Panc1 (cell line): ENCODE data around the gene RALGPS1. TPM values are rescaled to one million over a fixed set of nuclear protein-coding genes. Genes with fewer than 3 reads are reported as not detected.

Source experiments
- ATAC-seq: fragments of 200-7000 bp; cut with Tn5 transposase; 2 replicates; pipeline ENCODE4 v1.9.1; 2020; ENCODE audit warnings: mild to moderate bottlenecking, moderate library complexity
- BruUV-seq: library from RNA; stranded (reverse); fragments of 400-500 nt; replicated peaks from 2 replicates; lab custom pipeline; 2021; lab: Mats Ljungman, UMichigan
- CTCF ChIA-PET: fragments of 300-600 bp; sonication (Branson Sonifier 250); formaldehyde crosslinking; loops from one replicate; lab custom pipeline; 2022; ENCODE audit warnings: antibody characterized with exemption; lab: Charles Lee
- POLR2A ChIA-PET: fragments of 300-600 bp; sonication (Branson Sonifier 250); formaldehyde crosslinking; loops from one replicate; lab custom pipeline; 2022; ENCODE audit warnings: antibody characterized with exemption; lab: Charles Lee
- DNase-seq: peaks from one replicate; pipeline ENCODE4 v3.0.0-alpha.2; 2010; ENCODE audit warnings: low read depth, low spot score
- H3K27ac ChIP-seq: 2 replicates; pipeline ENCODE4 v1.5.1; 2011; ENCODE audit warnings: mild to moderate bottlenecking, low read length, inconsistent platforms
- H3K27me3 ChIP-seq: fragments of 200-500 bp; sonication (Bioruptor generic); 2 replicates; pipeline ENCODE4 v1.6.0; 2014; ENCODE audit warnings: low read length, inconsistent platforms; ENCODE audit not compliant: control insufficient read depth, insufficient read depth
- H3K36me3 ChIP-seq: fragments of 200-500 bp; sonication (Bioruptor generic); 2 replicates; pipeline ENCODE4 v1.5.1; 2014; ENCODE audit warnings: inconsistent platforms, mild to moderate bottlenecking, low read length, moderate library complexity; ENCODE audit not compliant: control insufficient read depth, insufficient read depth
- H3K4me1 ChIP-seq: 2 replicates; pipeline ENCODE4 v1.5.1; 2011; ENCODE audit warnings: inconsistent platforms, mild to moderate bottlenecking, low read length, moderate library complexity; ENCODE audit not compliant: control insufficient read depth, insufficient read depth
- H3K4me3 ChIP-seq, 2 experiments: 2 replicates each; pipeline ENCODE4 v1.5.1; 2011 to 2012; ENCODE audit warnings: low read depth in 2 of 2, low read length in 2 of 2, mild to moderate bottlenecking in 2 of 2, inconsistent platforms in 1 of 2, moderate library complexity in 1 of 2
- H3K9me3 ChIP-seq: fragments of 200-500 bp; sonication (Bioruptor generic); 2 replicates; pipeline ENCODE4 v1.5.1; 2014; ENCODE audit warnings: low read depth, mild to moderate bottlenecking, inconsistent platforms, low read length, moderate library complexity; ENCODE audit not compliant: control insufficient read depth, insufficient read depth
- POLR2AphosphoS5 ChIP-seq: IDR thresholded peaks from 2 replicates; pipeline ENCODE4 v1.6.1; 2012; ENCODE audit warnings: mild to moderate bottlenecking, low read depth, low read length, moderate library complexity
- SIN3A ChIP-seq: IDR thresholded peaks from 2 replicates; pipeline ENCODE4 v1.6.1; 2012; ENCODE audit warnings: low read depth, mild to moderate bottlenecking, low read length, moderate library complexity, borderline replicate concordance; ENCODE audit not compliant: insufficient read depth
- TCF7L2 ChIP-seq: IDR thresholded peaks from 2 replicates; pipeline ENCODE4 v1.6.1; 2011; ENCODE audit warnings: mild to moderate bottlenecking, low read depth, low read length, inconsistent platforms
- in situ Hi-C: cut with HindIII; loops from 2 replicates; pipeline ENCODE4 v1.10.0; 2016; ENCODE audit warnings: low sequenced_read_pairs, low pct_unique_long_range_greater_than_20kb
- intact Hi-C: fragments of 100-400 bp; cut with micrococcal nuclease; formaldehyde crosslinking; loops from one replicate; pipeline ENCODE4 v1.10.0; 2022; ENCODE audit not compliant: unreplicated experiment
- total RNA-seq: library from RNA; stranded (reverse); gene quantifications from one replicate; pipeline ENCODE4 v1.2.1, GENCODE V29; 2021; ENCODE audit not compliant: unreplicated experiment
- TF ChIP-seq, protein P1 (sequence below), 2 experiments: IDR thresholded peaks; 2 replicates each; pipeline ENCODE4 v1.6.1; 2011 to 2012; ENCODE audit warnings: low read depth in 2 of 2, control low read depth in 1 of 2, low read length in 1 of 2, mild to moderate bottlenecking in 1 of 2, moderate library complexity in 1 of 2; ENCODE audit not compliant: insufficient read depth in 1 of 2
- TF ChIP-seq, protein P2 (sequence below): fragments of 450-650 bp; IDR thresholded peaks from 2 replicates; pipeline ENCODE4 v1.5.1; 2017; ENCODE audit warnings: mild to moderate bottlenecking

RALGPS1 gene
- total RNA-seq, 1 experiment from 2014 or later: 7.2 TPM

DNA sequence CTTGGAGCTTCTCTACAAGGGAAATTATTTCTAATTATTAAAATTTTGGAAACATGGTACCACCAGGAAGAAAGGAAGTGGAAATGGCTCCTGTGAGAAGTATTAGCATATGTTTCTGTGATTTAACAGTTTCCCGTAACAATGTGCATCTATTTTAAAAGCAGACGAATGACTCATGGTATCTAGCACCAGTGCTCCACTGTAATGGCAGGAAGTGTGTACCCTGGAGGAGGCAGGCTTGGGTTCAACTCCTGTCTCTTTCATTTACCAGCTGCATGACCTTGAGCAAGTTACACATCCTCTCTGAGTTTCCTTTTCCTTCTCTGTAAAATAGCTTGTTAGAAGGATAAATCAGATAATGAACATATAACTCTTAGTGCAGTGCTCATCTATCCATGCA, 248.8 kb downstream of the RALGPS1 start:
- in situ Hi-C loops (no loop called here), intact Hi-C loops (no loop called here)
- Histone ChIP-seq H3K27ac (no peak overlapping the region), H3K9me3 (no peaks in the 10 kb centered on the region), H3K36me3 (no peaks in the 10 kb centered on the region), H3K4me3 (no peak overlapping the region), H3K4me1 (peaks cover 4% of the 10 kb centered on the region; the same call in 1 of the 2 replicates), H3K27me3 (no peaks in the 10 kb centered on the region)
- DNase-seq (no peak), ATAC-seq (no peak)
- no peak for TF ChIP-seq POLR2AphosphoS5
- no peak for TF ChIP-seq SIN3A
- TF ChIP-seq, protein P1, sequence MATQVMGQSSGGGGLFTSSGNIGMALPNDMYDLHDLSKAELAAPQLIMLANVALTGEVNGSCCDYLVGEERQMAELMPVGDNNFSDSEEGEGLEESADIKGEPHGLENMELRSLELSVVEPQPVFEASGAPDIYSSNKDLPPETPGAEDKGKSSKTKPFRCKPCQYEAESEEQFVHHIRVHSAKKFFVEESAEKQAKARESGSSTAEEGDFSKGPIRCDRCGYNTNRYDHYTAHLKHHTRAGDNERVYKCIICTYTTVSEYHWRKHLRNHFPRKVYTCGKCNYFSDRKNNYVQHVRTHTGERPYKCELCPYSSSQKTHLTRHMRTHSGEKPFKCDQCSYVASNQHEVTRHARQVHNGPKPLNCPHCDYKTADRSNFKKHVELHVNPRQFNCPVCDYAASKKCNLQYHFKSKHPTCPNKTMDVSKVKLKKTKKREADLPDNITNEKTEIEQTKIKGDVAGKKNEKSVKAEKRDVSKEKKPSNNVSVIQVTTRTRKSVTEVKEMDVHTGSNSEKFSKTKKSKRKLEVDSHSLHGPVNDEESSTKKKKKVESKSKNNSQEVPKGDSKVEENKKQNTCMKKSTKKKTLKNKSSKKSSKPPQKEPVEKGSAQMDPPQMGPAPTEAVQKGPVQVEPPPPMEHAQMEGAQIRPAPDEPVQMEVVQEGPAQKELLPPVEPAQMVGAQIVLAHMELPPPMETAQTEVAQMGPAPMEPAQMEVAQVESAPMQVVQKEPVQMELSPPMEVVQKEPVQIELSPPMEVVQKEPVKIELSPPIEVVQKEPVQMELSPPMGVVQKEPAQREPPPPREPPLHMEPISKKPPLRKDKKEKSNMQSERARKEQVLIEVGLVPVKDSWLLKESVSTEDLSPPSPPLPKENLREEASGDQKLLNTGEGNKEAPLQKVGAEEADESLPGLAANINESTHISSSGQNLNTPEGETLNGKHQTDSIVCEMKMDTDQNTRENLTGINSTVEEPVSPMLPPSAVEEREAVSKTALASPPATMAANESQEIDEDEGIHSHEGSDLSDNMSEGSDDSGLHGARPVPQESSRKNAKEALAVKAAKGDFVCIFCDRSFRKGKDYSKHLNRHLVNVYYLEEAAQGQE (IDR thresholded peaks at IDR 0.05; ENCODE audit: insufficient read depth in 1 of 2, low read depth in 2 of 2, low read length in 1 of 2): no peak
- TF ChIP-seq, protein P2, sequence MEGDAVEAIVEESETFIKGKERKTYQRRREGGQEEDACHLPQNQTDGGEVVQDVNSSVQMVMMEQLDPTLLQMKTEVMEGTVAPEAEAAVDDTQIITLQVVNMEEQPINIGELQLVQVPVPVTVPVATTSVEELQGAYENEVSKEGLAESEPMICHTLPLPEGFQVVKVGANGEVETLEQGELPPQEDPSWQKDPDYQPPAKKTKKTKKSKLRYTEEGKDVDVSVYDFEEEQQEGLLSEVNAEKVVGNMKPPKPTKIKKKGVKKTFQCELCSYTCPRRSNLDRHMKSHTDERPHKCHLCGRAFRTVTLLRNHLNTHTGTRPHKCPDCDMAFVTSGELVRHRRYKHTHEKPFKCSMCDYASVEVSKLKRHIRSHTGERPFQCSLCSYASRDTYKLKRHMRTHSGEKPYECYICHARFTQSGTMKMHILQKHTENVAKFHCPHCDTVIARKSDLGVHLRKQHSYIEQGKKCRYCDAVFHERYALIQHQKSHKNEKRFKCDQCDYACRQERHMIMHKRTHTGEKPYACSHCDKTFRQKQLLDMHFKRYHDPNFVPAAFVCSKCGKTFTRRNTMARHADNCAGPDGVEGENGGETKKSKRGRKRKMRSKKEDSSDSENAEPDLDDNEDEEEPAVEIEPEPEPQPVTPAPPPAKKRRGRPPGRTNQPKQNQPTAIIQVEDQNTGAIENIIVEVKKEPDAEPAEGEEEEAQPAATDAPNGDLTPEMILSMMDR: no peak
- no peak for TF ChIP-seq TCF7L2
- ChIA-PET CTCF (no interaction called here), POLR2A (no interaction called here)
- BruUV-seq: no TSS peak

DNA sequence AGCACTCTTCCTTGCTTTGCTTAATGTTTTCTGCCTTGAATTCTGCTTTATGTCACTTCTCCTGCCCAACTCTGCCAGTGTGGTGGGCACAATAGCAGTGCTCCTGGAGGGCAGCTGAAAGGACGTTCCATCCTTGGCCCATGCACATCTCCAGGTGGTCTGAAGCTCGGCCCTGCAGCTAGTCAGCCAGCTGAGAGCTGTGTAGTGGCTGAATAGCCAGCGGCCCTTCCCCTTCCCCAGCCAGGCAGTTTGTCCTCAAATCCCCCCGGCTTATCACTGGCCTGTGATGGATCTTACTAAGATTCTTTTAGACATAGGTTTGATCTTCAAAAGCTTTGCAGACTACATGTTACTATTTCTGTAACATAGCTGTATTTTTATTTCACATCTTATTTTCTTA, 250.5 kb downstream of the RALGPS1 start:
- POLR2A ChIA-PET: no interaction called here
- no TSS peak for BruUV-seq
- Histone ChIP-seq H3K4me1 (no peaks in the 10 kb centered on the region), H3K27ac (no peak overlapping the region), H3K4me3 (no peak overlapping the region), H3K36me3 (no peaks in the 10 kb centered on the region), H3K9me3 (no peaks in the 10 kb centered on the region), H3K27me3 (no peaks in the 10 kb centered on the region)
- in situ Hi-C loops (no loop called here), intact Hi-C loops (no loop called here)
- CTCF ChIA-PET: no interaction called here
- DNase-seq (no peak), ATAC-seq (no peak)
- TF ChIP-seq, protein P1 (IDR thresholded peaks at IDR 0.05; ENCODE audit: insufficient read depth in 1 of 2, low read depth in 2 of 2, low read length in 1 of 2): no peak
- no peak for TF ChIP-seq POLR2AphosphoS5
- TF ChIP-seq SIN3A: no peak
- TF ChIP-seq TCF7L2: no peak
- TF ChIP-seq, protein P2: no peak
